ENCODE measurements around the gene USP17L5. TPM values are rescaled to one million over a fixed set of nuclear protein-coding genes. Genes with fewer than 3 reads are reported as not detected.
A peak's percentile ranks its signal among the peaks of the same experiment; 100 is the strongest.
"Not testable (repeated sequence)": the region's sequence is repeated elsewhere in the genome, so short reads cannot be mapped to it uniquely, and the experiment has no call there.

The USP17L5 gene
- total RNA-seq, 6 experiments from 2014 or later: not detected

DNA sequence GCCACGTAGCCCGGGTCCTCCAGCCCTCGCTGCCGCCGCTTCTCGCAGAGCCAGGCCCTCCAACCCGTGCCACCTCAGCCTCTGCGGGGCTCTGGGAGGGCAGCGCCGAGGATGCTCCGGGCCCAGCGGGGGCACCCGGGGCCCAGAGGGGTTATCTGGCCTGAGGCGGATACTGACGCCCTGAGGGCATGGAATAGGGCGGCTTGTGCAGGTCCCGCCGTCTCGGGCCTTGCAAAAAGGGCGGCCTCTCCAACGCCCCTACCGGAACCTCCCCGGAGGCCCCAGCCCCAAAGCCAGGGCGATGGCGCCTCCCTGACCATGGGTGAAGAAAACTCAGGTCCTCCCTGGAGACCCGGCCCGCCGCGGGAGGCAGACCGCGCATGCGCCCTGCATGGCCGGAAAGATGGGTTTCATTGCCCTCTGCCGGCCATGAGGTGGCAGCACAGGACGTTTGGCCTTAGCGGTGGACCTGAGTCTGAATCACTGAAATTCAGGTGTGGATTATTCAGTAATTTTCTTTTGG, 41.9 kb downstream of the USP17L5 start:
- H3K27ac Mint-ChIP-seq; H3K4me1 Mint-ChIP-seq (ENCODE audit: low read depth); H3K36me3 Mint-ChIP-seq (ENCODE audit: low read depth); H3K4me3 Mint-ChIP-seq; H3K27me3 Mint-ChIP-seq (ENCODE audit: insufficient read depth): not testable (repeated sequence)
- H3K9me3 Mint-ChIP-seq: peaks cover 29% of the 10 kb centered on the region
- DNase-seq: peak; percentile 22
- TF ChIP-seq, protein P1, sequence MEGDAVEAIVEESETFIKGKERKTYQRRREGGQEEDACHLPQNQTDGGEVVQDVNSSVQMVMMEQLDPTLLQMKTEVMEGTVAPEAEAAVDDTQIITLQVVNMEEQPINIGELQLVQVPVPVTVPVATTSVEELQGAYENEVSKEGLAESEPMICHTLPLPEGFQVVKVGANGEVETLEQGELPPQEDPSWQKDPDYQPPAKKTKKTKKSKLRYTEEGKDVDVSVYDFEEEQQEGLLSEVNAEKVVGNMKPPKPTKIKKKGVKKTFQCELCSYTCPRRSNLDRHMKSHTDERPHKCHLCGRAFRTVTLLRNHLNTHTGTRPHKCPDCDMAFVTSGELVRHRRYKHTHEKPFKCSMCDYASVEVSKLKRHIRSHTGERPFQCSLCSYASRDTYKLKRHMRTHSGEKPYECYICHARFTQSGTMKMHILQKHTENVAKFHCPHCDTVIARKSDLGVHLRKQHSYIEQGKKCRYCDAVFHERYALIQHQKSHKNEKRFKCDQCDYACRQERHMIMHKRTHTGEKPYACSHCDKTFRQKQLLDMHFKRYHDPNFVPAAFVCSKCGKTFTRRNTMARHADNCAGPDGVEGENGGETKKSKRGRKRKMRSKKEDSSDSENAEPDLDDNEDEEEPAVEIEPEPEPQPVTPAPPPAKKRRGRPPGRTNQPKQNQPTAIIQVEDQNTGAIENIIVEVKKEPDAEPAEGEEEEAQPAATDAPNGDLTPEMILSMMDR (IDR thresholded peaks at IDR 0.05): peak; percentile 73

DNA sequence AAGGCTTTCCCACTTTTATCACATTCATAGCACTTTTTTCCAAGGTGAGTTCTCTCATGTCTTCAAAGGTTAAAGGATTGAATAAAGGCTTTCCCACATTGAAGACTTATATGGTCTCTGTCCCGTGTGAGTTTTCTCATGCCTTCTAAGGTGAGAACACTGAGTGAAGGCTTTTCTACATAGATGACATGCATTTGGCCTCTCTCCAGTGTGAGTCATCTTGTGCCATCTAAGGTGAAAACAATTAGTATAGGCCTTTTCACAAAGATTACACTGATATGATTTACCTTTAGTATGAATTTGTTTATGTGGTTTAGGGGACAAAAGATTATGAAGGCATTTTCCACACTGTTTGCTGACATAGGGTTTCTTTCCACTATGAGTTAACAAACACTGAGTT, 44.9 kb downstream of the USP17L5 start:
- Mint-ChIP-seq H3K9me3 (peaks cover 16% of the 10 kb centered on the region), H3K36me3 (ENCODE audit: low read depth) (no peaks in the 10 kb centered on the region), H3K27me3 (ENCODE audit: insufficient read depth) (no peaks in the 10 kb centered on the region), H3K4me1 (ENCODE audit: low read depth) (no peaks in the 10 kb centered on the region), H3K4me3 (no peak overlapping the region), H3K27ac (no peak overlapping the region)
- DNase-seq: no peak
- TF ChIP-seq, protein P1 (IDR thresholded peaks at IDR 0.05): no peak

DNA sequence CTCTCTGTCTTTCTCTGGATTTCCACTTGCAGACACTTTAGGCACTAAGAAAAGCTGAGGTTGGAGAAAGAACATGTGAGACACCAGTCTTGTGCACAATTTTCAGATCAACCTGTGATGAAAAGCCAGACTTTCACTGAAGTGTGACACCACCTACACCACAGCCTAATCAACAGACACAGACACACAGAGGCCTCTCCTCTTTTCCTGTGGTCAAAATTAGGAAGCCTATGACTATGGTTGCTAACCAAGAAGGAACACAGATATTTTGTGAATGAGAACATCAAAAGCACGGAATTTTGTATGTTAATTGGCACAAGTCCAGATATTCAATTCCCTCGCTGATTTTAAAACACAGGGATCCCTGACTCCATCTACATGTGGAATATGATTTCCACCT, 49.8 kb downstream of the USP17L5 start:
- not testable (repeated sequence) for H3K4me3 Mint-ChIP-seq; H3K4me1 Mint-ChIP-seq (ENCODE audit: low read depth); DNase-seq; H3K27ac Mint-ChIP-seq; H3K36me3 Mint-ChIP-seq (ENCODE audit: low read depth); H3K27me3 Mint-ChIP-seq (ENCODE audit: insufficient read depth)
- peaks cover 16% of the 10 kb centered on the region; the same call in 1 of the 2 replicates for H3K9me3 Mint-ChIP-seq

Other genes starting within 250 kb of the USP17L5 start
- not detected for gene FAM90A26, start 169.0 kb upstream of the USP17L5 start, total RNA-seq (2021; fragmentation: NEBNext Ultra II Directional; extraction: Animal tissue kit (Norgen Biotek cat#: 25700))
- not detected for gene USP17L10, start 128.7 kb upstream of the USP17L5 start, total RNA-seq (2021; fragmentation: NEBNext Ultra II Directional; extraction: Animal tissue kit (Norgen Biotek cat#: 25700))
- under 1 TPM in 1 of 6 experiments, not detected in 5; 0.11 TPM for gene USP17L11, start 124.0 kb upstream of the USP17L5 start, total RNA-seq (2021; fragmentation: NEBNext Ultra II Directional; extraction: Animal tissue kit (Norgen Biotek cat#: 25700))
- not detected for gene USP17L12, start 119.3 kb upstream of the USP17L5 start, total RNA-seq (2021; fragmentation: NEBNext Ultra II Directional; extraction: Animal tissue kit (Norgen Biotek cat#: 25700))
- gene USP17L13, start 114.5 kb upstream of the USP17L5 start, total RNA-seq (2021; fragmentation: NEBNext Ultra II Directional; extraction: Animal tissue kit (Norgen Biotek cat#: 25700)): not detected
- not detected for gene USP17L15, start 105.0 kb upstream of the USP17L5 start, total RNA-seq (2021; fragmentation: NEBNext Ultra II Directional; extraction: Animal tissue kit (Norgen Biotek cat#: 25700))
- not detected for gene USP17L17, start 95.5 kb upstream of the USP17L5 start, total RNA-seq (2021; fragmentation: NEBNext Ultra II Directional; extraction: Animal tissue kit (Norgen Biotek cat#: 25700))
- gene USP17L18, start 90.8 kb upstream of the USP17L5 start, total RNA-seq (2021; fragmentation: NEBNext Ultra II Directional; extraction: Animal tissue kit (Norgen Biotek cat#: 25700)): not detected
- not detected for gene USP17L19, start 86.0 kb upstream of the USP17L5 start, total RNA-seq (2021; fragmentation: NEBNext Ultra II Directional; extraction: Animal tissue kit (Norgen Biotek cat#: 25700))
- gene USP17L20, start 81.3 kb upstream of the USP17L5 start, total RNA-seq (2021; fragmentation: NEBNext Ultra II Directional; extraction: Animal tissue kit (Norgen Biotek cat#: 25700)): not detected
- not detected for gene USP17L21, start 76.5 kb upstream of the USP17L5 start, total RNA-seq (2021; fragmentation: NEBNext Ultra II Directional; extraction: Animal tissue kit (Norgen Biotek cat#: 25700))
- gene USP17L22, start 71.8 kb upstream of the USP17L5 start, total RNA-seq (2021; fragmentation: NEBNext Ultra II Directional; extraction: Animal tissue kit (Norgen Biotek cat#: 25700)): not detected
- not detected for gene USP17L24, start 14.2 kb upstream of the USP17L5 start, total RNA-seq (2021; fragmentation: NEBNext Ultra II Directional; extraction: Animal tissue kit (Norgen Biotek cat#: 25700))
- not detected for gene USP17L25, start 9.5 kb upstream of the USP17L5 start, total RNA-seq (2021; fragmentation: NEBNext Ultra II Directional; extraction: Animal tissue kit (Norgen Biotek cat#: 25700))
- gene USP17L26, start 4.7 kb upstream of the USP17L5 start, total RNA-seq (2021; fragmentation: NEBNext Ultra II Directional; extraction: Animal tissue kit (Norgen Biotek cat#: 25700)): not detected
- not detected for gene USP17L27, start 4.7 kb downstream of the USP17L5 start, total RNA-seq (2021; fragmentation: NEBNext Ultra II Directional; extraction: Animal tissue kit (Norgen Biotek cat#: 25700))
- not detected for gene USP17L28, start 9.5 kb downstream of the USP17L5 start, total RNA-seq (2021; fragmentation: NEBNext Ultra II Directional; extraction: Animal tissue kit (Norgen Biotek cat#: 25700))
- not detected for gene USP17L29, start 14.2 kb downstream of the USP17L5 start, total RNA-seq (2021; fragmentation: NEBNext Ultra II Directional; extraction: Animal tissue kit (Norgen Biotek cat#: 25700))
- gene USP17L30, start 23.7 kb downstream of the USP17L5 start, total RNA-seq (2021; fragmentation: NEBNext Ultra II Directional; extraction: Animal tissue kit (Norgen Biotek cat#: 25700)): not detected
- not detected for gene DEFB131A, start 105.0 kb downstream of the USP17L5 start, total RNA-seq (2021; fragmentation: NEBNext Ultra II Directional; extraction: Animal tissue kit (Norgen Biotek cat#: 25700))